Measurements from ENCODE around the gene SLC2A10.

DNA sequence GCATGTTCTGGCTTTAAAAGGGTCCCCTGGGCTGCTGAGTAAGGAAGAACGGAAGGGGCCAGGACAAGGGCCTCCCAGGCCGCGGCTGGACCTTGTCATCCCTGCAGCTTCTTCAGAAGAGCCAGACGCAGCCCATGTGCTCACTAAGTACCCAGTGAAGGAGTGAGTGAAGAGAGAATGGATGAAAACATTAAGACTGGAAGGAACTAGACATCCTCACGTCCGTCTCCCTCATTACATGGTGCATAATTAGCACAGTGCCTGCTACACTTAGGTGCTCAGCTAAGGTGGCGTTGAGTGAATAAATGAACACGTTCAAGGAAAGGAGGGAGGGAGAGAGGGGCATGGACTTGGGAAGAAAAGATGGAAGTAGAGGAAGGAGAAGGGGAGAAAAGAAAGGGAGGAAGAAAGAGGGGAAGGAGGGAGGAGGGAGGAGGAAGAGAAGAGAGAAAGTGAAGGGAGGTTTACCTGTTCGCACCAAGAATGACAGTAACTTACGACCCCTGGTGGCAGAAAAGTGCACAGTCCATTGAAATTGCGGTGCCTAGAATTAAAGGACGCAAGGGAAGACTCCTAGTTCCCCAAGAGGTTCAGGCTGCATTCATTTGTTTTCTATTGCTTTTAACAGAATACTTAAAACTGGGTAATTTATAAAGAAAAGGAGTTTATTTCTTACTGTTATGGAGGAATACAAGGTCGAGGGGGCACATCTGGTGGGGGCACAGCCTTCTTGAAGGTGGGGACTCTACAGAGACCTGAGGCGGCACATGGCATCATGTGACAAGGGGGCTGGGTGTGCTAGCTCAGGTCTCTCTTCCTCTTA, 28.2 kb upstream of the SLC2A10 start:
- TF ChIP-seq, protein P1, sequence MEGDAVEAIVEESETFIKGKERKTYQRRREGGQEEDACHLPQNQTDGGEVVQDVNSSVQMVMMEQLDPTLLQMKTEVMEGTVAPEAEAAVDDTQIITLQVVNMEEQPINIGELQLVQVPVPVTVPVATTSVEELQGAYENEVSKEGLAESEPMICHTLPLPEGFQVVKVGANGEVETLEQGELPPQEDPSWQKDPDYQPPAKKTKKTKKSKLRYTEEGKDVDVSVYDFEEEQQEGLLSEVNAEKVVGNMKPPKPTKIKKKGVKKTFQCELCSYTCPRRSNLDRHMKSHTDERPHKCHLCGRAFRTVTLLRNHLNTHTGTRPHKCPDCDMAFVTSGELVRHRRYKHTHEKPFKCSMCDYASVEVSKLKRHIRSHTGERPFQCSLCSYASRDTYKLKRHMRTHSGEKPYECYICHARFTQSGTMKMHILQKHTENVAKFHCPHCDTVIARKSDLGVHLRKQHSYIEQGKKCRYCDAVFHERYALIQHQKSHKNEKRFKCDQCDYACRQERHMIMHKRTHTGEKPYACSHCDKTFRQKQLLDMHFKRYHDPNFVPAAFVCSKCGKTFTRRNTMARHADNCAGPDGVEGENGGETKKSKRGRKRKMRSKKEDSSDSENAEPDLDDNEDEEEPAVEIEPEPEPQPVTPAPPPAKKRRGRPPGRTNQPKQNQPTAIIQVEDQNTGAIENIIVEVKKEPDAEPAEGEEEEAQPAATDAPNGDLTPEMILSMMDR (IDR thresholded peaks at IDR 0.05; ENCODE audit: insufficient read depth, low read length, poor library complexity, severe bottlenecking), result peak; percentile 64
- no peak for TF ChIP-seq EZH2phosphoT487 (conservative IDR thresholded peaks at IDR 0.05; ENCODE audit: low read length)
